Measurements from ENCODE around the gene AKAP6.

The AKAP6 gene

DNA sequence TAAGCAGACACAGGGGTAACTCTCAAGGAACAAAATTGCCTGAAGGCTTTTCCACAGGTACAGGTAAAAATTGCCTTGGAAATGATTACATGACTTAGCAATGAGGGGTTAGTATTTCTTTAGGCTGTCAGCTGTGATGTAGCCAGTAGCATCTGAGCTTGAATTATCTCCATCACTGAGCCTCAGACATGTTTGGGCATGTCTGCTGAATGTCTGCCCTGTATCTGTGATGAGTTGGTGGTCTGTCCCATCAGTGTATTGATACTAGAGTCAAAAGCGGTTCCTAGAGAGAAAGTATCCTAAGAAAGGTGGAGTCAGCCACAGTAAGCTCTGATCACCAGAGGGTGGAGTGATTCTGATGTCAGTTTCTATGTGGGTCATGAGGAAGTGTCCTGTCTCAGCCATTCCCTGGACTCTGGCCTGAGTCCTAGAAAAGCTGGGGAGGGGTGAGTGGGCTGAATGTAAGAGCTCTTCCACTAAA is 16.3 kb downstream of the AKAP6 start:
- H3K27ac Mint-ChIP-seq: peak overlapping the region; percentile 37
- peaks cover 3% of the 10 kb centered on the region for H3K27me3 Mint-ChIP-seq (ENCODE audit: low read depth, poor library complexity)
- TF ChIP-seq, protein P1, sequence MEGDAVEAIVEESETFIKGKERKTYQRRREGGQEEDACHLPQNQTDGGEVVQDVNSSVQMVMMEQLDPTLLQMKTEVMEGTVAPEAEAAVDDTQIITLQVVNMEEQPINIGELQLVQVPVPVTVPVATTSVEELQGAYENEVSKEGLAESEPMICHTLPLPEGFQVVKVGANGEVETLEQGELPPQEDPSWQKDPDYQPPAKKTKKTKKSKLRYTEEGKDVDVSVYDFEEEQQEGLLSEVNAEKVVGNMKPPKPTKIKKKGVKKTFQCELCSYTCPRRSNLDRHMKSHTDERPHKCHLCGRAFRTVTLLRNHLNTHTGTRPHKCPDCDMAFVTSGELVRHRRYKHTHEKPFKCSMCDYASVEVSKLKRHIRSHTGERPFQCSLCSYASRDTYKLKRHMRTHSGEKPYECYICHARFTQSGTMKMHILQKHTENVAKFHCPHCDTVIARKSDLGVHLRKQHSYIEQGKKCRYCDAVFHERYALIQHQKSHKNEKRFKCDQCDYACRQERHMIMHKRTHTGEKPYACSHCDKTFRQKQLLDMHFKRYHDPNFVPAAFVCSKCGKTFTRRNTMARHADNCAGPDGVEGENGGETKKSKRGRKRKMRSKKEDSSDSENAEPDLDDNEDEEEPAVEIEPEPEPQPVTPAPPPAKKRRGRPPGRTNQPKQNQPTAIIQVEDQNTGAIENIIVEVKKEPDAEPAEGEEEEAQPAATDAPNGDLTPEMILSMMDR (IDR thresholded peaks at IDR 0.05): no peak
- no peaks in the 10 kb centered on the region for H3K9me3 Mint-ChIP-seq
- no peaks in the 10 kb centered on the region for H3K36me3 Mint-ChIP-seq (ENCODE audit: low read depth)
- DNase-seq: no peak
- no peak overlapping the region for H3K4me3 Mint-ChIP-seq
- H3K4me1 Mint-ChIP-seq: peaks cover 6% of the 10 kb centered on the region

GRCh38 chr14:32349322-32349721 is 20.2 kb downstream of the AKAP6 start:
- Mint-ChIP-seq H3K27ac (no peak overlapping the region), H3K9me3 (peaks cover 7% of the 10 kb centered on the region)

GRCh38 chr14:32350020-32350419 is 20.9 kb downstream of the AKAP6 start:
- Mint-ChIP-seq H3K36me3 (ENCODE audit: low read depth) (peaks cover 5% of the 10 kb centered on the region), H3K9me3 (peaks cover 14% of the 10 kb centered on the region), H3K4me1 (peaks cover 6% of the 10 kb centered on the region), H3K27ac (no peak overlapping the region), H3K4me3 (no peak overlapping the region), H3K27me3 (ENCODE audit: low read depth, poor library complexity) (peaks cover 2% of the 10 kb centered on the region)
- DNase-seq: no peak
- TF ChIP-seq, protein P1 (IDR thresholded peaks at IDR 0.05): no peak

More at GRCh38 chr14:32349322-32349721, 20.2 kb downstream of the AKAP6 start:
- Mint-ChIP-seq H3K36me3 (ENCODE audit: low read depth) (peaks cover under 1% of the 10 kb centered on the region), H3K4me3 (no peak overlapping the region), H3K4me1 (peaks cover 6% of the 10 kb centered on the region), H3K27me3 (ENCODE audit: low read depth, poor library complexity) (peaks cover 2% of the 10 kb centered on the region)
- TF ChIP-seq, protein P1 (IDR thresholded peaks at IDR 0.05): no peak
- DNase-seq: no peak

DNA sequence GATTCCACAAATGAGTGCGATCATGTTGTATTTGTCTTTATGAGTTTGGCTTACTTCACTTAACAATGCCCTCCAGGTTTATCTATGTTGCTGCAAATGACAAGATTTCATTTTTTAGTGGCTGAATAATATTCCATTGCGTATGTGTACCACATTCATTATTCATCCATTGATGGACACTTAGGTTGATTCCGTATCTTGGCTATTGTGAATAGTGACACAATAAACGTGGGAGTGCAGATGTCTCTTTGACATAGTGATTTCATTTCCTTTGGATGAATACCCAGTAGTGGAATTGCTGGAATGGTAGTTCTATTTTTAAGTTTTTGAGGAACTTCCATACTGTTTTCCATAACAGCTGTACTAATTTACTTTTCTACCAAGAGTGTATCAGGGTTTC is 23.5 kb downstream of the AKAP6 start:
- Mint-ChIP-seq H3K36me3 (ENCODE audit: low read depth) (peaks cover 5% of the 10 kb centered on the region), H3K4me3 (no peak overlapping the region), H3K27ac (no peak overlapping the region), H3K27me3 (ENCODE audit: low read depth, poor library complexity) (peaks cover 8% of the 10 kb centered on the region), H3K9me3 (peaks cover 17% of the 10 kb centered on the region), H3K4me1 (no peaks in the 10 kb centered on the region)
- DNase-seq: no peak
- TF ChIP-seq, protein P1 (IDR thresholded peaks at IDR 0.05): no peak

DNA sequence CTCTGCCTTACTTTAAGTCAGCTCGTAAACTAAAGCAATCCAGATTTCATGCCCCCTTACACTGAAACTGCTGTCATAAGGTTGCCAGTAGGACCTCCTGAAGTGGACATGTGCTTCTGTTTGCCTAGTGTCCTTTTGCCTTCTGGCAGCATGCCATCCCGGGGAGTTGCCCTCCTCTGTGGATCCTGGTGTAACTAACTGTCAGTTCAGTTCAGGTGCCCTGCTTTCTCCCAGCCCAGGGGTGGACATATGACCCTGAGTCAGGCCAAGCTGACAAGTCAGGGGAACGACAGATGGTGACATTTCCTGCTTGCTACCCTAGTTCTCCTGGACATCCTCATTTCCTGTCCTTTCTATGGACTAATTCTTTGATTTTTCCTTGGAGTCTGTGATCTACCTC is 25.6 kb downstream of the AKAP6 start:
- Mint-ChIP-seq H3K4me1 (no peaks in the 10 kb centered on the region), H3K9me3 (peaks cover 17% of the 10 kb centered on the region), H3K27ac (no peak overlapping the region), H3K27me3 (ENCODE audit: low read depth, poor library complexity) (peaks cover 8% of the 10 kb centered on the region), H3K4me3 (no peak overlapping the region), H3K36me3 (ENCODE audit: low read depth) (peaks cover 5% of the 10 kb centered on the region)
- DNase-seq: no peak
- TF ChIP-seq, protein P1 (IDR thresholded peaks at IDR 0.05): no peak

- Mint-ChIP-seq H3K36me3 (ENCODE audit: low read depth) (peaks cover 5% of the 10 kb centered on the region), H3K9me3 (peaks cover 10% of the 10 kb centered on the region), H3K4me3 (no peak overlapping the region), H3K27ac (no peak overlapping the region), H3K27me3 (ENCODE audit: low read depth, poor library complexity) (peaks cover 6% of the 10 kb centered on the region), H3K4me1 (peaks cover under 1% of the 10 kb centered on the region)
- no peak for DNase-seq
- TF ChIP-seq, protein P1 (IDR thresholded peaks at IDR 0.05): no peak
Observed at GRCh38 chr14:32358781-32359180, 29.7 kb downstream of the AKAP6 start.
